Stimulated activated CD8-positive, alpha-beta memory T cell treated with anti-CD3 and anti-CD28 coated beads, Interleukin-4, amount 100 ng/mL, for 4 hours (primary cell): Measurements from ENCODE around the gene VOPP1.
"Not testable (repeated sequence)": the region's sequence is repeated elsewhere in the genome, so short reads cannot be mapped to it uniquely, and the experiment has no call there.

Source experiments
- DNase-seq, 2 donors: peaks; one replicate each; pipeline ENCODE4 v3.0.0-alpha.2; 2020; ENCODE audit warnings: low read depth in 2 of 2, low spot score in 1 of 2

Gene VOPP1

GRCh38 chr7:55490099-55490498 is 82.2 kb downstream of the VOPP1 start:
- DNase-seq: no peak

- DNase-seq: no peak
Measured at GRCh38 chr7:55489552-55489951, 82.8 kb downstream of the VOPP1 start.

- no peak for DNase-seq
Measured at GRCh38 chr7:55488804-55489340, 83.4 kb downstream of the VOPP1 start.

- no peak for DNase-seq
Measured at GRCh38 chr7:55488216-55488615, 84.1 kb downstream of the VOPP1 start.

GRCh38 chr7:55486991-55487390 is 85.3 kb downstream of the VOPP1 start:
- no peak for DNase-seq

GRCh38 chr7:55486192-55486590 is 86.1 kb downstream of the VOPP1 start:
- DNase-seq: no peak

GRCh38 chr7:55485501-55486191 is 86.7 kb downstream of the VOPP1 start:
- no peak for DNase-seq

- no peak for DNase-seq
Measured at GRCh38 chr7:55484834-55485233, 87.5 kb downstream of the VOPP1 start.

GRCh38 chr7:55484241-55484640 is 88.1 kb downstream of the VOPP1 start:
- no peak for DNase-seq

GRCh38 chr7:55483046-55483445 is 89.3 kb downstream of the VOPP1 start:
- no peak for DNase-seq

- no peak for DNase-seq
Measured at GRCh38 chr7:55481155-55481554, 91.1 kb downstream of the VOPP1 start.

- no peak for DNase-seq
Measured at GRCh38 chr7:55478700-55479099, 93.6 kb downstream of the VOPP1 start.

- no peak for DNase-seq
Measured at GRCh38 chr7:55477781-55478374, 94.4 kb downstream of the VOPP1 start.

GRCh38 chr7:55476852-55477780 is 95.2 kb downstream of the VOPP1 start:
- no peak for DNase-seq

- DNase-seq: no peak
Measured at GRCh38 chr7:55475855-55476803, 96.2 kb downstream of the VOPP1 start.

- DNase-seq: no peak
Measured at GRCh38 chr7:55474944-55475854, 97.1 kb downstream of the VOPP1 start.

- DNase-seq: no peak
Measured at GRCh38 chr7:55473932-55474331, 98.4 kb downstream of the VOPP1 start.

GRCh38 chr7:55472928-55473725 is 99.2 kb downstream of the VOPP1 start:
- DNase-seq: no peak

GRCh38 chr7:55472406-55472805 is 99.9 kb downstream of the VOPP1 start:
- DNase-seq: not testable (repeated sequence)
